HG03521 (cell line): Measurements from ENCODE around the gene GRIFIN.

Experiments used
- ATAC-seq: cut with Tn5 transposase; IDR thresholded peaks from one replicate; pipeline ENCODE4 v1.9.1; 2021; ENCODE audit warnings: mild to moderate bottlenecking, moderate library complexity; ENCODE audit not compliant: unreplicated experiment

Gene GRIFIN

DNA sequence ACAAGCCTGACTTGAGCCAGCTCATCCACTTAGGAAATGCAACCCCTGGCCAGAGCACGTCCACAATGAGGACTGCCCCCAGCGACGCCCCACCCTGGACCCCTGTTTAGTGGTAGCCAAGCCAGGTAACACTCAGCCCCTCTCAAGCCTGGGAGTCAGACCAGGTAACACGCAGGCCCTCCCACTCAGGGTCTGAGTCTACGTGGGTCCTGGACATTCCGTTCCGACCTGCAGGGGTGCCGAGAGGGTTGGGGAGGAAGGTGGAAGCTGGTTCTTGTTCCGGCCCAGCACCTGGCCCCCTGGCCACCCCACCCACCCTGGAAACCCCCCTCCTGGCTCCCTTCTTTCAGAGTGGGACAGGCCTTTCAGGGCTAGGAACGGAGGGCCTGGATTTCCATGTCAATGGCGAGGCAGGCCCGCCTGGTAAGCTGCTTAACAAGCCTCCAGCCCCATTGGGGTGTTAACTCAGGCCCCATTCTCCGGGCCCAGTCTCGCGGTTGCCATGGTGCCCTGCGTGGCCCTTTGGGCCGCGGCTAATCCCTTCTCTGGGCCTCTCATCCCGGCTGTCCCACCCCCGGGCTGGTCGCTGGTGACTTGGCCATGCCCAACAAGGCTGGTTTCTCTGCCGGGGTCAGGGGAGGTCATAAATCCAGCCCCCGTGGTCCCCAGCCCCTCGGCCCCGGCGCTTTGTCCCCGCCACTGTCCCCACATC is 23.7 kb upstream of the GRIFIN start:
- no peak for ATAC-seq

DNA sequence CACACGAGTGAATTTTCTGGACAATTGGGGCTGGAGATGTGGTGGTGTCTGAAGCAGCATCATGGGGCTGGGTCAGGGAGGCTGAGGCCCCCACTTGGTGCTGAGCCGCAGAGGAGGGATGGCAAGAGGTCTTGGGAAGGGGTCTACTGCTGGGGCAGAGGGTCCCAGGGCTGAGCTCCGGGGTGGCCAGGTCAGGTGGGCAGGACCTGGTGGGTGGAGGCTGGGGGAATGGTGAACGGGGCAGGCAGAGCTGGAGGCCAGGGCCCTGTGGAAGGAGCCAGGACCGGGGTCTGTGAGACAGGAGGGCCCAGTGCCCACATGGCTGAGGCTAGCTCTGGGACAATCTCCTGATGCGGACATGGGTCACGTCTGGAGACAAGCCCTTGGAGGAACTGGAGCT is 23.0 kb upstream of the GRIFIN start:
- no peak for ATAC-seq

DNA sequence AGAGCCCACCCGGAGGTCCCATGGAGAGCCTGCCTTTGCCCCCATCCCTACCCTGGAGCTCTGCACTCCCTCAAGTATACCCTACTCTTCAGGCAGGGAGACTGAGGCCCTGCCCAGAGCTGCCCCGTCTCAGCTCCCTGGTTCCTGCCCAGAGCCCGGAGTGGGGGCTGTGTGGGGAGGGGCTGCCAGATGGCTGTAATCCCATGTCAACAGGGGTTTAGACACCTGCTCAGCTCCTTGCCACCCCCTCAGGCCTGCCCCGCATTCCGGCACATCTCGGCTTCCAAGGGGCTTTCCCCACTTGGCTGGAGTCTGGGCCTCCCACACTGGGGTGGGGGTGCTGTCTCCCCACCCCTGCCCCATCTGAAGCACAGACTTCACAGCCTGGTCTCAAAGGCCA is 22.5 kb upstream of the GRIFIN start:
- ATAC-seq, result no peak

DNA sequence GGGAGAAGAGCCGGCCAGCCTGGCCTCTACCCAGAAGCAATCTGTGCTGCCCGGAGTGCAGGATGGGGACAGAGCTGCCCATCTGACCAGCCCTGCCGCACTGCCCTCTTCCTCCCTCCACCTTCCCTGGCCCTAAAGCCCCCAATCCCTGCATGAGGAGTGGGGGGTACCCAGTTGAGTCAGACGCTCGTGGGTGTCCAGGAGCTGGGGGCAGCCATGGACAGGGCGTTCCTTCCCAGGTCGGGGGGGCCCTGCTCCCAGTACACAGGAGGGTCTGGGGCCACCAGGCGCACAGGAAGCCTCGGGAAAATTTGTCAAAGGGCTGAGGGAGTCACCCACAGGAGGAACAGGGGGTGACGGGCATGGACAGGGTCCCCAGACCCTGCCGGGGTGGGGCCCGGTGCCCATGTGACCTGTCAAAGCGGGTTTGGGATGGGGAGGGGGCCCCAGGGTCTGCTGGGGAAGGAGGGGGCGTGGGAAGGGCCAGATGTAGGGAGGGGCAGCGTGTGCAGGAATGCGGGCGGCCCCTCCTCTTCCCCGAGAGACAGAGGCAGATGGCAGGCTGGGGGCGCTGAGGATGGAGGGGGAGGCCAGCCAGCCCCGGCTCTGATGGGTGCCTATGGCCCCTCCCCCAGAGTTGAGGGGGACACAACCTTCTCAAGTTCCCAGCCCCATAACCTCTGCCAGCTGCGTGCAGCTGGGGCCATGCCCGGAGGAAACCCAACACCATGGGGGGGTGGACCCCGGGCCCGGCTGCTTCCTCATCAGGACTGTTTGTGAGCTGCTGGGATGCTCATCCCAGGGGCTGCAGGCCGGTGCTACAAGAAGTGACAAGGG is 21.5 kb upstream of the GRIFIN start:
- ATAC-seq, result no peak

DNA sequence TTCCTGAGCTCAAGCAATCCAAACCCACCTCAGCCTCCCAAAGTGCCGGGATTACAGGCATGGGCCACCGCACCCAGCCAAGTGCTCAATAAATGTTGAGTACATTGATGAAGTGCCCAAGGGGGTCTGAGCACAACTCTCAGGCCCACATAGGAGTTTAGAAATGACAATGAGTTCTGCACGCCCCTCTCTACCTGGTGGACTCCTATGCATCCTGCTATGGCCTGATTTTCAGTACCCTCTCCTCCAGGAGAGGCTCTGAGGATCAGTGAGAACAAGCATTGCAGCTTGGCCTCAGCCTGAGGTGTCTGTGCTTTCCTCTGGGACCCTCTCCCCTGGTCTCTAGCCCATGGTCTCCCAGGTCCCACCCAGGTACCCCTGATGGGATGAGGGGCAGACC is 20.9 kb upstream of the GRIFIN start:
- ATAC-seq, result no peak

DNA sequence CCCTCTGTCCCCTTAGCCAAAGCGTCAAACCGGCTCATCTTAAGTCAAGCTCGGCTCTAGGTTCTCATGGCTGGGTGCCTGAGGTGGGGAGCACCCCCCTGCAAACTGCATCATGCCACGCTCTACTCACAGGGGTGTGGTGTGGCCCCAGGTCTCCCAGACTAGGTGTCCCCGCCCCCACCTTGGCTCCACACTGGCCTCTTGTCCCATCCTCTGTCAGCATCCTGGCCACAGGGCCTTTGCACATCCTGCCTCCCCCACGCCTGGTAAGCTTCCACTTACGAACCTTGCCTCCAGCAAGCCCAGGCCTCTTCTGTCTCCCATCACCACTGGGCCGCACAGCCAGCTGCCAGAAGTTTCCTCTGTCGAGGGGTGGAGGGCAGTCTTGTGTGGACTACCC is 20.2 kb upstream of the GRIFIN start:
- no peak for ATAC-seq

DNA sequence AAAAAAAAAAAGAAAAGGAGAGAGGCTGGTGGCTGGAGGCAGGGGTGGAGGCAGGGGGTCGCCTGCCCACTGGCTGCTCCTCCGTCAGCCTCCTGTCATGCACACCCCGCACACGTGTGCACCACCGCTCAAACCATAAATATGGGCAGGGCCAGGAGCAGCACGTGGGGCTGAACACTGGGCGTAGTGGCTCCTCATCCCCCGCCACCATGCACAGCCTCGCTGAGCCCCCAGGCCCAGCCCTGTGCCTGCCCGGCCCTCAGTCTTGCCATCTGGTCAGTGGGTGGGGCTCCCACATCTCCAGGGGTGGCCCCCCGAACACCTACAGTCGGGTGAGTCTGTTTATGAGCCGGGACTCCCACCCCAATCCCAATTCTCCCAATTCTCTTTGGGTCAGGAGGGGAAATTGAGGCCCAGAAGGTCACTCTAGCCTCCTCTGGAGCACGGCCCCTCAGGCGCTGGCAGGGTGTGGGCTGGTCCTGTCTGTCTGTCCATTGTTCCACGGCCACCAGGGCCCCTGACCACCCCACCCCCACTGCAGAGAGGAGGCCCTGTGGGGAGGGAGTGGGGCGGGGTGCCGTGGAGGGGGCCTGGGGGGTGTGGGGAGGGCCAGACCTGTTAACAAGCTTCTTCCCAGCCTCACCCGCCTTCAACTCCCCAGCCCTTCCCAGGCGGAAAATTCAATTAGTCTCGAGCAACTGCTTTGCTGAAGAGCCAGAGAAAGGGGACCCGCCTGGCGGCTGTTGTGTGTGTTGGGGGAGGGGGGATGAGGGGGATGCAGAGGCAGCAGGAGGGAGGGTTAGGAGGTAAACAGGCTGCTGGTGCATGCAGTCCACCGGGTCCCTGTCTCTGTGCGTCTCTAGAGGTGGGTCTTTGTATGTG is 19.5 kb upstream of the GRIFIN start:
- ATAC-seq, result no peak

DNA sequence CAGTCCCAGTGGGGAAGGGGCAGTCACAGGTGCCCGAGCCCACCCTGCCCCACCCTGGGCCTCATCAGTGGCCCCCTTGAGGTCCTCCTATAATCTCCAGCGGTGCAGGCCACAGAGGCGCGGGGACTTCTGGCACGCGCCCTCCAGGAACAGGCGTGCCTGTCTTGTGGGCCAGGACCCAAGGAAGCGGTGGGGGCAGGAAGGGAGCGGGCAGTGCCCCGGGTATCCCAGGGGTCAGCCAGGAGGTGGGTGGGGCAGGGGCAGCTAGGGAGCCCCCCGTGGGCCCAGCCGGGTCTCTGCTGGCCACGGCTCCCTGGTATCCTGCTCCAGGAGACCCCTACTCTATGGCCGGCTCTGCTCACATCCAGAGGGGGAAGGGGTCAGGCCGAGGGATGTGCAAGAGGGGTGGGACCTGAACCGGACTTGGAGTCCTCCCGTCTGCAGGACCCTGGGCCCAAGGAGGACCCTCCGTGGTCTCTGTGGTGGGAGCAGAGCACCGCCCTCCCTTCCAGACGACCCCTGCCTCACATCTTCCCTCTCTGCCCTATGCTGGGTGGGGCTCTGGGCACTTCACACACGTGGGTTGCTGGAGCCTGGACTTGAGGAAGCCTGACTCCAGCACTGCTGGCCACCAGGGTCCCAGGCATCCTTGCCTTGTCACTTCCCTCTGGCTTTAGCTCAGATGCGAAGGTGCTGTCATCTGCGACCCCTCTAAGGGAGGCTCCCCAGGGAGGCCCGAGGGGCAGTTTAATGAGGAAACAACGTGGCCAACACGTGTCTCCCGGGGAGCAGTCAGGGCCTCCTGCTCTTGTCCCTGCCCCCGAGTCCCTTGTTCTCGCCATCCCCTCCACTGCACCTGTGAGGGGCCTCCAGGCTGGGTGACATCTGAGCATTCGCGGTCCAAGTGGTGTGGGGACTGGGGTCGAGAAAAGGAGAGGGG is 18.3 kb upstream of the GRIFIN start:
- ATAC-seq, result no peak

DNA sequence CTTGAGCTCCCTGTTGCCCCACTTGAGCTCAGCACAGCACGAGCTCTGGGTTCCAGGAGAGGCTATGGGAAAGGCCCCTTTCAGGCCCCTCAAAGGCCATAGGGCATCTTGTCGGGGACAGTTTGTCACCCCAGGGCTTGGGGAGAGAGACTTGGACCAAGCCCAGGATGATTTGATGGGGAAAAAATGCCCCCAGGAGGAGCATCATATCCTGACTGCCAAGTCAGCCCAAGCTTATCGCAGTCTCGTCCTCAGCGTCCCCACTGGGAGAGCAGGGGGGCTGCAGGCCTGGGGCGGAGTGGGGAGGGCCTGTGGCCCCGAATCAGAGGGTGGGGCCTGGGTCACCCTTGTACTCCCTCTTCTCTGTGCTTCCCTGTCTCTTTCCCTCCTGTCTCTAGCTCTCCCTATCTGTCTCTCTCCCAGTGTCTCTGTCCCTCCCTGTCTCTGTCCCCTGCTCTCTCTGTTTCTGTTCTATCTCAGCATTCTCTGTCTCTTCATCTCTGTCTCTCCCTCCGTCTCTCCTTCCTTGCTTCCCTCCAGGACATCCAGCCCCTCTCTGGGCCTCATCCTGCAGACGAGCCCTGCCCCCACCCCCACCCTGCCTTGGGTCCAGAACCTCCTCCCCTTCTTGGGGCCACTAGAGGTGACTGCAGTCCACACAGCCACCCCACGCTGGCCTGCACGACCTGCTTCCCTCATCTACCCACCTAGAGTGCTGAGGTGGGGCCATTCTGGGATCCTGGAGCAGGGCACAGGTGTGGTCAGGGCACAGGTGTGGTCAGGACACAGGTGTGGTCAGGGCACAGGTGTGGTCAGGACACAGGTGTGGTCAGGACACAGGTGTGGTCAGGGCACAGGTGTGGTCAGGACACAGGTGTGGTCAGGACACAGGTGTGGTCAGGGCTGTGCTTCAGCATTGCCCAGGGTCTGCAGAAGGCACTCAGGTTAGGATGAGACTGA is 17.3 kb upstream of the GRIFIN start:
- ATAC-seq, result no peak

DNA sequence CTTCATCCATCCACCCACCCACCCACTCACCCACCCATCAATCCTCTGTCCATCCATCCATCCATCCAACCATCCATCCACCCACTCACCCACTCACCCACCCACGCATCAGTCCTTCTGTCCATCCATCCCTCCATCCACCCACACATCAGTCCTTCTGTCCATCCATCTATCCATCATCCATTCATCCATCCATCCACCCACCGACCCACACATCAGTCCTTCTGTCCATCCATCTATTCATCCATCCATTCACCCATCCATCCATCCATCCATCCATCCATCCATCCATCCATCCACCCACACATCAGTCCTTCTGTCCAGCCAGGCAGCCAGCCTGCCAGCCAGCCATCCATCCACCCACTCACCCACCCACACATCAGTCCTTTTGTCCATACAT is 15.8 kb upstream of the GRIFIN start:
- no peak for ATAC-seq

DNA sequence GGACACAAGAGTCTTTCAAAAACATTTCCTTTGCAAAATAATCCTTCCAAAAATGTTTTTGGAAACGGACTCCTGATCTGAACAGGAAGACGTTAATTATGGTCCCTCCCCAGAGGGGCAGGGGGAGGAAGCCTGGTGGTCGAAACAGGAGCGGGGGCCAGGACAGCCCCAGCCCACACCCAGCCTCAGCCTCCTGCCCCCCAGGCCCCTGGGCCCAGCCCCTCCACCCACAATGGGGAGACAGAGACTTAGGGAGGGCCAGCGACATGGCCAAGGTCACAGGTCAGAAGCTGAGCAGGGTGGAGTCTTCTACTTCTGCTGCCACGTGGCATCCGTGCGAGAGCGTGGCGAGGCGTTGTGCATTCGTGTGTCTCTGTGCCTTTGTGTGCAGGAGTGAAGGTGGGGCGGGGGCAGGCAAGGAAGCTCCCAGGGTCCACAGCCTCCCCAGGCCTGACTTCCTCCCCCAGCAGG is 14.0 kb upstream of the GRIFIN start:
- no peak for ATAC-seq

DNA sequence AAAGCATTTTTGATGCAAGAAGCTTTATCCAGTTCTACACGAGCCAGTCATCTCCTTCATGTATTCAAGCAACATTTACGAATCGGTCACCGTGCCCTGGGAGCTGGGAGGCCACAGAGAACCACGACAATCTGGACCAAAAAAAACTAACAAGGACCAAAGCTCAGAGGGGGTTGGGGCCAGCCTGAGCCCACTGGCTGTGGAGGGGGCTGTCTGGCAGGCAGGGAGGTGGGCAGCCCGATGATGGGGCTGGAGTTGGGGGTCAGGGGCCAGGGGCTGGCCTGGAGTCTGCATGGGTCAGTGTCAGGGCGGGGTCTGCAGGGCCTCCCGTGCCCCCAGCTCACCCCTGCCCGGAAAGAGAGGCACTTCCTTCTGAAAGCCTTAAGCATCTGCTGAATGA is 12.5 kb upstream of the GRIFIN start:
- no peak for ATAC-seq

DNA sequence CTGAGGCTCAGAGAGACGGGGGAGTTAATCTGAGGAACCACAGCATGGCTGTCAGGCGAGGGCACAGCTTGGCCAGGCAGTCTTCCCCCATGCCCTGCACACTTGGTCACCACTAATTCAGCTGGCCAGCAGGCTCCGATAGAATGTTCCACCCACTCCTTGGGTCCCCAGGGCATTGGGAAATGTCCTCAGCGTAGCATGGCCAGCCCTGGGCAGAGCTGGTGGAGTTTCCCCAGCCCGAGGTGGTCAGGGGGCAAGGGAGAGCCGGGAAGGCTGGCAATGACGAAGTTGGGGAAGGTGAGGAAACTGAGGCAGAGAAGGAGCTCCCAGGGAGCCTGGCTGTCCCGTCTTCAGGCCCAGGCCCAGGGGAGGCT is 12.1 kb upstream of the GRIFIN start:
- no peak for ATAC-seq

DNA sequence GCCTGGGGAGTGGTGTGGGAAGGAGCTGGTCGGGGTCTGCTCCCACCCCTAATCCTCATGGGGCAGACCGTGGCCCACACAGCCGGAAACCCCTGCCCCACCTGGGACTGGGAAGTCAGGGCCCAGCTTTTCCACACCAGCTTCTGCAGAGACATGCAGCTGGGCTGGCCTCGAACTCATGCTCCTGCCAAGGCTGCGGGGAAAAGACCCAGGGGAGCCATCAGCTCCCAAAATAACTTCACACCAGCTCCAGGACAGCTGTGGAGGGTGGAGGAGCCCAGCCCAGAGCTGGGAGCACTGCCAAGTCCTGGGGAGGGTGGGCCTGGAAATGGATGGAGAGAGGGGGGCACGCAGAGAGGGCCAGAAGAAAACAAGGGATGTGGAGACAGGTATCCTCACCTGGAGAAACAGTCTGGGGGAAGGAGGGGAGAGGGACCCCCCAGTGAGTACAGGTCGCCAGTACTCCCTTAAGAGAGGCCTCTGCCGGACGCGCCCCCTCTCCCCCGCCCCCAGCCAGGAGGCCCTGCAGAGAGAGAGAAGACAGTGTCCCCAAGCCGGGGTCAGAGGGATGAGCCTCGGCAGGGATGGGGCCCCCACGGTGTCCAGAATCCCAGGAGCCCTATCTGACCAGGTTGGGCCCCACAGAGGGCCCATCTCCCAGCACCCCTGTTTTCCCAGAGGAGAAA is 11.5 kb upstream of the GRIFIN start:
- ATAC-seq, result no peak

DNA sequence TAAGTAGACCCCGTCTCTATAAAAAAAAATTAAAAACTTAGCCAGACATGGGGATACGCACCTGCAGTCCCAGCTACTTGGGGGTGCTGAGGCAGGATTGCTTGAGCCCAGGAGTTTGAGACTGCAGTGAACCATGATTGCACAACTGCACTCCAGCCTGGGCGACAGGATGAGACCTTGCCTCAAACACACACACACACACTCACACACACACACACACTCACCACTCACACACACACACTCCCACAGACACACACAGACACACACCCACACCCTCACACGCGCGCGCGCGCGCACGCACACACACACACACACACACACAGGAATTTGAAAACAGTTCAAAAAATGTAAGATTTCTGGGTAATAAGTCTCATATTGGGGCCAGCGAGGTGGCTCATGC is 8.7 kb upstream of the GRIFIN start:
- ATAC-seq, result no peak

DNA sequence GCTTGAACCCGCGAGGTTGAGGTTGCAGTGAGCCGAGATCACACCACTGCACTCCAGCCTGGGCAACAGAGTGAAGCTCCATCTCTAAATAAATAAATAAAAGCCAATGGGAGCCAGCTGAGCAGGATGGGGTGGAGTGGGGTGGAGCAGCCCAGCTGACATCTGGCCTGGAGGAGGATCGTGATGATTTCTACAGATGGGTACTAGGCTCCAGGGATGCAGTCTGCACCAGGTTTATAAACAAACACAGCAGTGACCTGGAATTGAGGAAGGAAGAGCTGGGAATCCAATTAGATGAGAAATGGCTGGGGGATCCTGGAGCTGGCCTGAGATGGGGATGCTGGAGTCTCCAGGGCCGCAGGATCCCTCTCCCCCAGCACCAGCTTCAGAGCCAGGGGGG is 7.3 kb upstream of the GRIFIN start:
- no peak for ATAC-seq

DNA sequence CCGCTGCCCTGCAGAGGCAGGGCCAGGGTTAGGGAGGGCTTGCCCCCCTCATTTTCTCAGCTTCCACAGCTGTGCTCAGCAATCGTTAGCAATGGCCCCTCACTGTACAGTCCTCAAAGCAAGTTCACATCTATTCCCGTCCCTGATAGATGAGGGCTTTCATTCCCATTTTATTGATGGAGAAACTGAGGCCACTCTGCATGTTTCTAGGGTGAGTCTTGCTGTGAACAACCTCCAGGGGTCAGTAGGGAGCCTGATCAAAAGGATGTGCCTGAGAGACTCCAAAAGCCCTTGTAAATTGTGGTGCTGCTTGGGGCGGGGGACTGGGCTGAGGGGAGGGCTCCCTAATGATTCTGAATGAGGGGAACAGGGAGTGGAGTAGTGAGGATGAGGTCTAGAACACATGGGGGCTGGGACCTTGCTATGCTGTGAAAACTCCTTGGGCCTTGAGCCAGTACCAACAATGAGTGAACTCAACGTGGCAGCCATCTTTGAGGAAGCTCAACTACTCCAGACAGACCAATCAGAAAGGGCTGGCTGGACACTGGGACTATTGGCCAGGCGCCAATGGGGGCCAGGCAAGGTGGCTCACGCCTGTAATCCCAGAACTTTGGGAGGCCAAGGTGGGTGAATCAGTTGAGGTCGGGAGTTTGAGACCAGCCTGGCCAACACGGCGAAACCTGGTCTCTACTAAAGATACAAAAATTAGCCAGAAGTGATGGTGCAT is 6.7 kb upstream of the GRIFIN start:
- ATAC-seq, result no peak

DNA sequence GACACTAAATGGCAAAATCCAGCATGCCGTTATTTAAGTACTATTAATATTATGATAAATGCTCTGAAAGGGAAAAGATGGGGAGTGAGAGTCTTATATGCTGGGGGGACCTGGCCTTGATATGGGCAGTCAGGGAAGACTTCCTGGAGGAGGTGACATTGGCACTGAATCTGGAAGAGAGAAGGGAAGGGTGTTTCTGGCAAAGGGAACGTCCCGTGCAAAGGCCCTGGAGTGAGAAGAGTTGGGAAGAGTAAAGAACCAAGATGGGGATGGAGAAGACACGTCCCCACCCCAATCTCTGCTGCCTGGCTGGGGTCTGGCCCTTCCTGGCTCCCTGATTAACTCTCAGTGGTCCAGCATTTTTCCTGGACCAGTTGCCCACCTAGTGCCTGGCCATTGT is 5.0 kb upstream of the GRIFIN start:
- no peak for ATAC-seq
